ENCODE measurements around the gene CACNA1F.

The CACNA1F gene

DNA sequence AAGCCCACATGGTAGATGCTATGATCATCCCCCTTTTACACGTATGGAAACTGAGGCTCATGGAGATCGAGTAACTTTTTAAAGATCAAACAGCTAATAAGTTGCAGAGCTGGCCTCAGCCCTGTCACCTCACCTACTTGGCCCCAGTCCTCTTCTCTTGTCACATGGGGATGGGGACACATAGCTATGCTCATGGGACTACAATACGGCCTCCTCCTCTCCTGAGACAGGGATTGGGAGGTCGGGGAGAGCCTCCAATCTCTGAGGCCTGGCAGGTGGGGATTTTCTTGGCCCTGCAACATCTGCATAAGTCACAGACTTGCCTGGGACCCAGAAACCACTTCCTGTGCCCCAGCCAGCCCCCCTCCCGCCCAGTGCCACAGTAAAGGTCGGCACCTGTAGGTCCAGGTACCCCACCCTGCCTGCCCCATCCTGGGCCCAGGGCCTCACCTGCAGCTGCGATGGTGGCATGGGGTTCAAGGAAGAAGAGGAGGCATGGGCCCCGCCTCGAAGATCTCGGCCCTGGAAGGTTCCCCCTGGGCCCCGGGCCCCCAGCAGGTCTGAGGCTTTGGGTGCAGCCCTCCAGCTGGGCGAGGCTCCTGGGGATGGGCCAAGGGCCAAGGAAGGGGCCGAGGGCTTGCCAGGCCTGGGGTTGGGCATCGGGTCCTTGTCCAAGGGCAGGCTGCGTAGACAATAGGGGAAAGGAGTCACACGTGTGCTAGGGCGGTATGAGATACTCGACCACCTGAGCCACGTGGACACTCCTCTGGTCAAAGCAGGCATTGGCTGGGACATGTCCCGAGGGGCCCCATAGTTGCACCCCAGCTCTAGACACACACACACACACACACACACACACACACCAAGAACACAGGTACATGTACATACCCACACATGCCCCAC lies 25.0 kb upstream of the CACNA1F start:
- H3K27ac ChIP-seq: no peak overlapping the region
- no peak for DNase-seq (ENCODE audit: low spot score)
- no peak overlapping the region for H3K4me3 ChIP-seq
- no peak for TF ChIP-seq CTCF (IDR thresholded peaks at IDR 0.05)

DNA sequence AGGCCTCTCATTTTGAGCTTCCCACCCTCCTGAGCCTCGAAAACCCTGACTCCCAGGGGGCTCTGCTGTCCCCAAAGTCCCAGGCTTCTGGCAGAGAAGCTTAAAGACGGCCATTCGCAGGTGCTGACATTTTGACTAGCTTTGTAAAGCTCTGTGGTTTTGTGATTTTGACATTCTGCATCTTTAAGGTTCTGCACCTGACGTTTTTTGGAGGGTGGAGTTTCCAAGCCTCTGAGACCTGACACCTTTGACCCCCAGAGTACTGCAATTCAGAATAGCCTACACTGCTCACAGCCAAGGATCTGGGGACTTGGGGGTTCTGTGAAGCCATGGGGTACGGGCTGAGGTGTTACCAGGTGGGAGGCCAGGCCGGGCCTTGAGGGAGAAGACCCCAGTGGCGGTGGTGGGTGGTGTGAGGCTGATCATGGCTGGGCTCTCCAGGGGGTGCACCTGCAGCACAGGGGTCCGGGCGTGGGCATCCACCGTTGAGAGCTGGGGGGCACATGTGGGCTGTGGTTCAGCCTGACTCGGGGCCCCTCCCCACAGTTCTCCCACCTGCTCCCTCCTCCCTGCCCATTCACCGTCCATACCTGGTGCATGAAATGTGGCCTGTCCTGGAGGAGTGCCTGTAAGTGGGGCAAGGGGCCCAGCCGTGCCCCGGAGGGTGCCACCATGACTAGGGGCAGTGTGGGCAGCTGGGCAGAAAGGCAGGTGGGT lies 24.1 kb upstream of the CACNA1F start:
- Histone ChIP-seq H3K27ac (no peak overlapping the region), H3K4me3 (no peak overlapping the region)
- no peak for DNase-seq (ENCODE audit: low spot score)
- no peak for TF ChIP-seq CTCF (IDR thresholded peaks at IDR 0.05)

- no peak overlapping the region for H3K27ac ChIP-seq
- H3K4me3 ChIP-seq: no peak overlapping the region
- TF ChIP-seq CTCF (IDR thresholded peaks at IDR 0.05): no peak
- DNase-seq (ENCODE audit: low spot score): no peak
These were observed 23.3 kb upstream of the CACNA1F start for GRCh38 chrX:49256268-49256995.

- Histone ChIP-seq H3K27ac (no peak overlapping the region), H3K4me3 (no peak overlapping the region)
- no peak for DNase-seq (ENCODE audit: low spot score)
- TF ChIP-seq CTCF (IDR thresholded peaks at IDR 0.05): no peak
These were observed 21.5 kb upstream of the CACNA1F start for GRCh38 chrX:49254639-49255038.

GRCh38 chrX:49251325-49251724 lies 18.2 kb upstream of the CACNA1F start:
- H3K4me3 ChIP-seq: no peak overlapping the region
- DNase-seq (ENCODE audit: low spot score): no peak
- no peak for TF ChIP-seq CTCF (IDR thresholded peaks at IDR 0.05)

GRCh38 chrX:49250578-49250977 lies 17.4 kb upstream of the CACNA1F start:
- no peak for TF ChIP-seq CTCF (IDR thresholded peaks at IDR 0.05)
- Histone ChIP-seq H3K4me3 (no peak overlapping the region), H3K27ac (no peak overlapping the region)
- no peak for DNase-seq (ENCODE audit: low spot score)

More at GRCh38 chrX:49251325-49251724, 18.2 kb upstream of the CACNA1F start:
- H3K27ac ChIP-seq: no peak overlapping the region

Measured in coronary artery (tissue), 2 donors.